Loucy (cell line): Measurements from ENCODE around the gene AVPR2.
A peak's percentile ranks its signal among the peaks of the same experiment; 100 is the strongest.

Source experiments
- H2AFZ ChIP-seq: fragments of 200-600 bp; sonication (generic); 2 replicates; pipeline ENCODE4 v1.6.0; 2016; ENCODE audit warnings: antibody characterized with exemption, mild to moderate bottlenecking, low read length, moderate library complexity
- H3F3A ChIP-seq: fragments of 200-600 bp; 2 replicates; pipeline ENCODE4 v1.6.0; 2016; ENCODE audit warnings: antibody characterized with exemption, low read depth, mild to moderate bottlenecking
- H3K27me3 ChIP-seq: fragments of 200-600 bp; sonication (generic); 2 replicates; pipeline ENCODE4 v1.6.1; 2014; ENCODE audit warnings: low read length, mild to moderate bottlenecking; ENCODE audit not compliant: insufficient read depth, poor library complexity, severe bottlenecking
- H3K36me3 ChIP-seq: fragments of 200-600 bp; sonication (generic); 2 replicates; pipeline ENCODE4 v1.6.1; 2016; ENCODE audit warnings: low read length; ENCODE audit not compliant: insufficient read depth
- H3K4me1 ChIP-seq: fragments of 200-600 bp; sonication (generic); 2 replicates; pipeline ENCODE4 v1.5.1; 2014; ENCODE audit warnings: low read length, mild to moderate bottlenecking; ENCODE audit not compliant: insufficient read depth, poor library complexity, severe bottlenecking
- H3K4me2 ChIP-seq: fragments of 200-600 bp; sonication (generic); 2 replicates; pipeline ENCODE4 v1.6.0; 2014; ENCODE audit warnings: antibody characterized with exemption, low read length, low read depth, mild to moderate bottlenecking; ENCODE audit not compliant: poor library complexity, severe bottlenecking
- H3K4me3 ChIP-seq: fragments of 200-600 bp; sonication (generic); 2 replicates; pipeline ENCODE4 v1.5.1; 2014; ENCODE audit warnings: low read length, mild to moderate bottlenecking, mixed read lengths; ENCODE audit not compliant: poor library complexity, severe bottlenecking
- H3K79me2 ChIP-seq: fragments of 200-600 bp; sonication (generic); 2 replicates; pipeline ENCODE4 v1.6.1; 2014; ENCODE audit warnings: low read length; ENCODE audit not compliant: insufficient read depth
- H3K9ac ChIP-seq: fragments of 200-600 bp; sonication (generic); 2 replicates; pipeline ENCODE4 v1.6.0; 2014; ENCODE audit warnings: mild to moderate bottlenecking, low read depth, low read length, moderate library complexity; ENCODE audit not compliant: poor library complexity, severe bottlenecking
- H3K9me2 ChIP-seq: fragments of 200-600 bp; sonication (generic); replicated peaks from 2 replicates; pipeline ENCODE4 v1.6.1; 2016; ENCODE audit warnings: low read depth, low read length, mixed read lengths
- H3K9me3 ChIP-seq: fragments of 200-600 bp; sonication (generic); 2 replicates; pipeline ENCODE4 v1.6.1; 2014; ENCODE audit warnings: mild to moderate bottlenecking, antibody characterized with exemption, low read length, low read depth; ENCODE audit not compliant: insufficient read depth
- H4K20me1 ChIP-seq: fragments of 200-600 bp; sonication (generic); 2 replicates; pipeline ENCODE4 v1.6.0; 2014; ENCODE audit warnings: antibody characterized with exemption, low read length, mild to moderate bottlenecking; ENCODE audit not compliant: insufficient read depth, poor library complexity, severe bottlenecking
- EZH2phosphoT487 ChIP-seq: fragments of 200-600 bp; IDR thresholded peaks from 2 replicates; pipeline ENCODE4 v1.6.1; 2018; ENCODE audit warnings: antibody characterized with exemption, mild to moderate bottlenecking, moderate library complexity, borderline replicate concordance
- TF ChIP-seq, protein P1 (sequence below): fragments of 200-600 bp; sonication (generic); conservative IDR thresholded peaks from 2 replicates; pipeline ENCODE4 v1.5.1; 2014; ENCODE audit warnings: mild to moderate bottlenecking, antibody characterized with exemption, low read length

Gene AVPR2

DNA sequence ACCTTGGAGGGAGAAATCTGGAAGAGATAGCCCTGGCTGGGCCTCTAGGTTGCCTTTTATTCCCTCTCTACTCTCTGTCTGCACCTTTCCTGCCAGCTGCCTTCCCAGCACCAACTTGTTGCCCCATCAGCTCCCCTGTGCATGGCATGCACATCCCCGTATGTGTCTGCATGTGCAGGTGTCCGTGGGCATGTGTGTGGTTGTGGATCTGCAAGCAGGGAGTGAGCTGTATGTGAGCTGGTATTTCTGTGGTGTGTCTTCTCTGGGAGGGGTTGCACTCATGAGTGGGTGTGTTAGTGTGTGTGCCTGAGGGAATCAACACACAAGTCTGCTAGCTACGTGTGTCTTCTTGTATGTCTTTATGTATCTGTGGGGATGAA, 28.4 kb upstream of the AVPR2 start:
- peaks cover 16% of the 10 kb centered on the region for H3K4me1 ChIP-seq
- no peaks in the 10 kb centered on the region for H3K9me2 ChIP-seq
- H3K9me3 ChIP-seq: no peaks in the 10 kb centered on the region
- H3K79me2 ChIP-seq: no peaks in the 10 kb centered on the region
- H3K27me3 ChIP-seq: no peaks in the 10 kb centered on the region
- no peak overlapping the region for H3K9ac ChIP-seq
- no peaks in the 10 kb centered on the region for H3K36me3 ChIP-seq
- H3F3A ChIP-seq: no peaks in the 10 kb centered on the region
- H3K4me3 ChIP-seq: no peak overlapping the region
- H4K20me1 ChIP-seq: no peaks in the 10 kb centered on the region
- TF ChIP-seq, protein P1, sequence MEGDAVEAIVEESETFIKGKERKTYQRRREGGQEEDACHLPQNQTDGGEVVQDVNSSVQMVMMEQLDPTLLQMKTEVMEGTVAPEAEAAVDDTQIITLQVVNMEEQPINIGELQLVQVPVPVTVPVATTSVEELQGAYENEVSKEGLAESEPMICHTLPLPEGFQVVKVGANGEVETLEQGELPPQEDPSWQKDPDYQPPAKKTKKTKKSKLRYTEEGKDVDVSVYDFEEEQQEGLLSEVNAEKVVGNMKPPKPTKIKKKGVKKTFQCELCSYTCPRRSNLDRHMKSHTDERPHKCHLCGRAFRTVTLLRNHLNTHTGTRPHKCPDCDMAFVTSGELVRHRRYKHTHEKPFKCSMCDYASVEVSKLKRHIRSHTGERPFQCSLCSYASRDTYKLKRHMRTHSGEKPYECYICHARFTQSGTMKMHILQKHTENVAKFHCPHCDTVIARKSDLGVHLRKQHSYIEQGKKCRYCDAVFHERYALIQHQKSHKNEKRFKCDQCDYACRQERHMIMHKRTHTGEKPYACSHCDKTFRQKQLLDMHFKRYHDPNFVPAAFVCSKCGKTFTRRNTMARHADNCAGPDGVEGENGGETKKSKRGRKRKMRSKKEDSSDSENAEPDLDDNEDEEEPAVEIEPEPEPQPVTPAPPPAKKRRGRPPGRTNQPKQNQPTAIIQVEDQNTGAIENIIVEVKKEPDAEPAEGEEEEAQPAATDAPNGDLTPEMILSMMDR: no peak
- TF ChIP-seq EZH2phosphoT487: no peak
- no peak overlapping the region for H3K4me2 ChIP-seq
- no peak overlapping the region for H2AFZ ChIP-seq

DNA sequence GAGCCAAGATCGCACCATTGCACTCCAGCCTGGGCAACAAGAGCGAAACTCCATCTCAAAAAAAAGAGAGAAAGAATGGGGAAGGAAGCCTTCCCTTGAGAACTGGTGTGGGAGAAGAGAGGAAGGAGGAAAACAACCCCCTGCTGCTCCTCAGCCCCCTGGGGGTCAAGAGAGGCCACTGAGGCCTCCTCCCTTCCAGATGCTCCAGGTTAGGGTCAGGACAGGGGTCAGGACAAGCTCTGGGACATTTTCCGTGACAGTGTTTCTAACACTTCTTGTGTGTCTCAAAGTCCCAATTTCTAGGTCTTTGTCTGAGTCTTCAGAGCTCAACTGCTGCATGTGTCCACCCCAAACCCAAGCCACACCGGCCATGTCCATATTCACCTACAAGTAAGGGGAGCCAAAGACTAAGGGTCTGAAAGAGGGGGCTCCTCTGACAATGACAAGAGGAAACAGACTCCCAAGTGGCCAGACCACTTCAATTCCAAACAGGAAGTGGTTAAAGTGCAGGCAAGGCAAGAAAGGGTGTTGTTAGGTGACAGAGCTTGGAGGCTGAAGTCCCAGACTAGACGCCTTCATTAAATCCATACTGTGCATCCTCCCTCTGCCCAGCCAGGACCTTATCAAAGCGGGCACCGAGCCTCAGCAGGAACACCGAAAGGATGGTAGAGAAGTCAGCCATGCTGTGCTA, 26.8 kb upstream of the AVPR2 start:
- no peaks in the 10 kb centered on the region for H4K20me1 ChIP-seq

DNA sequence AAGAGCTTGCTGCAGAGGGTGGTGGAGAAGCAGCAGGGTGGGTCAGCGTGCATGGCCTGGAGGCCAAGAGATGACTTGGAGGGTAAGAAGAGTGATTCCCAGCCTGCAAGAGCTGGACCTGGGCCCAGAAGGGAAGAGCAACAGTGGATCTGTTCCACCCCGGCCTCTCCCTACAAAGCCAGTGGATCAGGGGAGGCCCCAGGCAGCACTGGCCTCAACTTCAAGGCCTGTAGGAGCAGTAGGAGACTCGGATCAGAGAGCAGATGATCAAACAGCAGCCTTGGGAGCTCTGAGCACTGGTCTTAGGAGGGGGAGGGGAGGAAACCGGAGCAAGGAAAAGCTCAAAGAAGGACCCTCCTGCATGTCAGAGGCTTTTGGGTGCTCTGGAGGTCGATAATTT, 26.1 kb upstream of the AVPR2 start:
- H3K4me1 ChIP-seq: peaks cover 16% of the 10 kb centered on the region
- no peak overlapping the region for H2AFZ ChIP-seq
- H3K9me2 ChIP-seq: no peaks in the 10 kb centered on the region
- H3K9me3 ChIP-seq: no peaks in the 10 kb centered on the region
- peak overlapping the region; percentile 20 for H3K4me2 ChIP-seq
- no peak overlapping the region for H3K9ac ChIP-seq
- H3K27me3 ChIP-seq: no peaks in the 10 kb centered on the region
- H3K36me3 ChIP-seq: no peaks in the 10 kb centered on the region
- H3K4me3 ChIP-seq: no peak overlapping the region
- H3F3A ChIP-seq: no peaks in the 10 kb centered on the region
- TF ChIP-seq EZH2phosphoT487: no peak
- TF ChIP-seq, protein P1: no peak
- H3K79me2 ChIP-seq: no peaks in the 10 kb centered on the region
- no peaks in the 10 kb centered on the region for H4K20me1 ChIP-seq

More for the DNA sequence above, 26.8 kb upstream of the AVPR2 start:
- H3K4me1 ChIP-seq: peaks cover 16% of the 10 kb centered on the region
- H3K9me2 ChIP-seq: no peaks in the 10 kb centered on the region
- TF ChIP-seq, protein P1: no peak
- TF ChIP-seq EZH2phosphoT487: no peak
- no peaks in the 10 kb centered on the region for H3K9me3 ChIP-seq
- H3K27me3 ChIP-seq: no peaks in the 10 kb centered on the region
- no peak overlapping the region for H3K9ac ChIP-seq
- H3K4me2 ChIP-seq: peak overlapping the region; percentile 20
- H3K79me2 ChIP-seq: no peaks in the 10 kb centered on the region
- H3K4me3 ChIP-seq: no peak overlapping the region
- H2AFZ ChIP-seq: no peak overlapping the region
- no peaks in the 10 kb centered on the region for H3F3A ChIP-seq
- no peaks in the 10 kb centered on the region for H3K36me3 ChIP-seq
